Cardiac fibroblast (primary cell): ENCODE measurements around the gene TASOR2.

Experiments
- DNase-seq, 2 donors: peaks; one replicate each; pipeline versions ENCODE4 v3.0.0 to v3.0.0-alpha.2; 2010; ENCODE audit warnings: low read depth in 2 of 2
- H3K4me3 ChIP-seq, 2 donors: replicated peaks in 1 of 2; 1 replicate in 1 of 2; 2 replicates in 1 of 2; pipeline ENCODE4 v1.5.1; 2011; ENCODE audit warnings: low read depth in 2 of 2, low read length in 2 of 2, mild to moderate bottlenecking in 2 of 2, moderate library complexity in 1 of 2
- TF ChIP-seq, protein P1 (sequence below): IDR thresholded peaks from one replicate; pipeline ENCODE4 v1.5.1; 2011; ENCODE audit warnings: low read depth, mild to moderate bottlenecking, low read length, inconsistent platforms

The TASOR2 gene

DNA sequence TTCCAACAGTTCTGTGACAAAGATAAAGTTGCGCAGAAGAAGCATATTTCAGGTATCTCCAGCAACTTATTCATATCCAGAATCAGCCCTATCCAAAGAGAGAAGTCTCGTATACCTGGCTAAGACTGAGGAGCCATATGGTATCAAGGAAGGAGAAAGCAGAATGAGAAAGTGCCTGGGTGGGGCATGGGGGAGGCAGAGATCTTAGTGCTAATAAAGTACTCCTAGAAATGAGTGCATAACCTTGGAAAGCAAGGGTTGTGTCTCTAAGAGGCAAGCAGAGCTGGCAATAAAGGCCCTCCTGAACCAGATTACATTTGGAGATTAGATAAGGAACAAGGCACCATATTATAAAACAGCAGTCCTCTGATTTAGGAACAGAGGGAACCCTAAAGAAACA is 12.7 kb downstream of the TASOR2 start:
- H3K4me3 ChIP-seq: no peak overlapping the region
- TF ChIP-seq, protein P1, sequence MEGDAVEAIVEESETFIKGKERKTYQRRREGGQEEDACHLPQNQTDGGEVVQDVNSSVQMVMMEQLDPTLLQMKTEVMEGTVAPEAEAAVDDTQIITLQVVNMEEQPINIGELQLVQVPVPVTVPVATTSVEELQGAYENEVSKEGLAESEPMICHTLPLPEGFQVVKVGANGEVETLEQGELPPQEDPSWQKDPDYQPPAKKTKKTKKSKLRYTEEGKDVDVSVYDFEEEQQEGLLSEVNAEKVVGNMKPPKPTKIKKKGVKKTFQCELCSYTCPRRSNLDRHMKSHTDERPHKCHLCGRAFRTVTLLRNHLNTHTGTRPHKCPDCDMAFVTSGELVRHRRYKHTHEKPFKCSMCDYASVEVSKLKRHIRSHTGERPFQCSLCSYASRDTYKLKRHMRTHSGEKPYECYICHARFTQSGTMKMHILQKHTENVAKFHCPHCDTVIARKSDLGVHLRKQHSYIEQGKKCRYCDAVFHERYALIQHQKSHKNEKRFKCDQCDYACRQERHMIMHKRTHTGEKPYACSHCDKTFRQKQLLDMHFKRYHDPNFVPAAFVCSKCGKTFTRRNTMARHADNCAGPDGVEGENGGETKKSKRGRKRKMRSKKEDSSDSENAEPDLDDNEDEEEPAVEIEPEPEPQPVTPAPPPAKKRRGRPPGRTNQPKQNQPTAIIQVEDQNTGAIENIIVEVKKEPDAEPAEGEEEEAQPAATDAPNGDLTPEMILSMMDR: no peak
- DNase-seq: no peak

DNA sequence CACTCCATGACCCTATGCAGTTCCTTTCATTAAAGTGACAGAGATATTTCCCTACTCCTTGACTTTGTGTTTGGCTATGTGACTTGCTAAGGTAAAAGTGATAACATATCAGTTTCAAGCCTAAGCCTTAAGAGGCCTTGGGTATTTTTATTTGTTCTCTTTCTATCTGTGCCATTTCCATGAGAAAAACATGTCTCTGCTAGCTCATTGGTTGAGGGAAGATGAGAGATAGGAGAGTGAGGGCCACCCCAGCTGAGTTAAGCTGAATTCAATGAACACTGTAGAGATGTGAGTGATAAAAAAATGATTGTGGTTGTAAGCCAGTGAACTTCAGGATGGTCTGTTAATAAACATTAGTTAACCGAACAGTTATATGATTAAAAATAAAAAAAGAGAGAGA is 13.4 kb downstream of the TASOR2 start:
- no peak for DNase-seq
- TF ChIP-seq, protein P1: no peak
- H3K4me3 ChIP-seq: no peak overlapping the region

DNA sequence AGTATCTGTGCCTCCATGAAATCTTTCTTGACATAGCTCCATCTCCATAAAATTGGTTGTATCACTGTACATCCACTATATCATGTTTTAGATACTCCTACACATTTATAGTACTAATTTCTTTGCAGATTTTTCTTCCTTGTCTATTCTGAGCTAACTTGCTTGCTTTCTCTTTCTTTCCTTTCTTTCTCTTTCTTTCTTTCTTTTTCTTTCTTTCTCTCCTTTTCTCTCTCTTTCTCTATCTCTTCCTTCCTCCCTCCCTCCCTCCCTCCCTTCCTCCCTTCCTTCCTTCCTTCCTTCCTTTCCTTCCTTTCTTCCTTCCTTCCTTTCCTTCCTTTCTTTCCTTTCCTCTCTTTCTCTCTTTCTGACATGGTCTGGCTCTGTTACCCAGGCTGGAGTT is 23.7 kb downstream of the TASOR2 start:
- TF ChIP-seq, protein P1: no peak
- H3K4me3 ChIP-seq: no peak overlapping the region
- DNase-seq: no peak

DNA sequence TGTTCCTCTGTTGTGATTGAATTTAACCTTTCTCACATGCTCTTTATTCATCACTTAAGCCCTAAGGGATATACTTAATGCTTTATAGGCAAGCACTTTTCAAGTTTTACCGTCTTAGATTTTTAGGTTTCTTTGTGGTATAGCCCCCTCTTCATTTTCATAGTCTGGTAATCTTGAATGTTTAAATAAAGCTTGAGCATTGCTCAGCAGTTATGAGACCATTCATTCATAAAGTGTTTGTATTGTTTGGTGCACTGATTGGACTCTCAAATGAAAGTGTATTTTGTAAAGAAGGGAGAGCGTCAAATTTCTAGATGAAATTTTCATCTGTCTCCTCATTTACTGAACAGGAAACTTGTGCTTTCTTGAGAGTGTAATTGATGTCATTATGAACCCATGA is 25.2 kb downstream of the TASOR2 start:
- no peak overlapping the region for H3K4me3 ChIP-seq
- TF ChIP-seq, protein P1: no peak
- no peak for DNase-seq

DNA sequence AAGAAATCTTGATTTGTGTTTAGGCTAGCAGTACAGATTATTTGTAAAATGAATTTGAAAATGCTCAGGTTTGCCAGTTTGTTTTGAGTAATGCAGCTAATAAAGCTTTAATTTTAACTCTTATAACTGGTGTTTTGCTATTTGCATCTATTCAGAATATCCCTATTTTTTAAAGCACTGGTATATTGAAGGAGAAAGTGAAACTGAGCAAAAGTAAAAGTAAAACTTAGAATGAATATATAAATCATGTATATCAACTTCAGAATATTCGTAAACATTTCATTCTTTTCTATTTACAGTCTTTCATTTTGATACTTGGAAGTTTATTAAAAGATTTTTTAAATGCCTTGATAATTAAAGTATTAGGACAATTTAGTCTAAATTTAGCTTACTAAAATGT is 26.2 kb downstream of the TASOR2 start:
- DNase-seq: no peak
- H3K4me3 ChIP-seq: no peak overlapping the region
- TF ChIP-seq, protein P1: no peak

DNA sequence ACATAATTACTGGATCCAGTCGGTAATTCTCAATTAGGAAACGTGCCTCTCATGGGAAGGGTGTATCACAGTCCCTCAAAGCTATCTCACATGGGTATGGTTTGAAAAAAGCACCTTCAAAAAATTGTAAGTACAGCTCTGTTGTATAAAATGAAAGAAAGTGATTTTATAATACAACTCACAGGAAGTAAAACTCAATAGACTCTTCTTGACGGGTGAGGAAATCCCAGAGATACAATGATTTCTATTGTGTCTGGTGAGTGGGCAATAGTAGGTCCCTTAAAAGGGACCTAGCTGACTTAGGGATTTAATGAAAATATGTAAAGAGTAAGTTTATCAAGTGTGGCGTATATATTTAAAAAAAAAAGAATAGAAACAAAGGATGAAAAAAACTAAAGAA is 27.0 kb downstream of the TASOR2 start:
- no peak for DNase-seq
- no peak overlapping the region for H3K4me3 ChIP-seq
- TF ChIP-seq, protein P1: no peak

DNA sequence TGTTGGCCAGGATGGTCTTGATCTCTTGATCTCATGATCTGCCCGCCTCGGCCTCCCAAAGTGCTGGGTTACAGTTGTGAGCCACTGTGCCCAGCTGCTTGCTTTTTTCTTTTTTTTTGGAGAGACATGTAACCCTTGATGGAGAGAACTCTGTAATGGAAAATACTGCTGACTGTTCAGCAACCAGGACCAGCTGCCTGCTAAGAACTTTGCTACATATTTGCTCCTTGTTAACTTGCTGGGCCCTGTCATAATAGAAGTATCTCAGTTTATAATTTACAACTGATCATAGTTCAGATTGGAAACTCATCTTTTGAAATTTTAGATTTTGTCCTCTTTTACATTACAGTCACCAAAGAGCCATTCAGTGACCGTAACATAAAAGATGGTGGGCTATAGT is 34.9 kb downstream of the TASOR2 start:
- no peak for DNase-seq
- TF ChIP-seq, protein P1: no peak

More for the DNA sequence above, 34.9 kb downstream of the TASOR2 start:
- H3K4me3 ChIP-seq: no peak overlapping the region
